Measurements from ENCODE around the gene FMN1.

DNA sequence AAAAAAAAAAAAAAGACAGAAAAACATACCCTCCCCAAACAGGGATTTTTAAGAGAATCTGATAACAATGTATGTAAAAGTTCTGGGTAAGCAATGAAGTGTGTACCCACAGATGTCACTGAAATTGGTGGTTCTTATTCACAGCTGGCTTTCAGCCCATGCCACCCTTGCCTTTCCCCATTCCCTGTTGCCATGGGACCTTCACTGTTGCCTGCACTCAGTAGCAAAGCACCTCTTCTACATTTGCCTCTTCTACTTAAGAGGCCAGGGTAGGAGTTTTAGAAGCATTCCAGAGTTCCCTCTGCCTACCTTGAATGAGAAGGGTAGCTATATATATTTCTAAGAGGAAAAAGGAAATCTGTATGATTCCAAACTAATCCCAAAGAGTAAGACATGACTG, 57.4 kb downstream of the FMN1 start:
- no peak for TF ChIP-seq POLR2A (IDR thresholded peaks at IDR 0.05)
- TF ChIP-seq, protein P1, sequence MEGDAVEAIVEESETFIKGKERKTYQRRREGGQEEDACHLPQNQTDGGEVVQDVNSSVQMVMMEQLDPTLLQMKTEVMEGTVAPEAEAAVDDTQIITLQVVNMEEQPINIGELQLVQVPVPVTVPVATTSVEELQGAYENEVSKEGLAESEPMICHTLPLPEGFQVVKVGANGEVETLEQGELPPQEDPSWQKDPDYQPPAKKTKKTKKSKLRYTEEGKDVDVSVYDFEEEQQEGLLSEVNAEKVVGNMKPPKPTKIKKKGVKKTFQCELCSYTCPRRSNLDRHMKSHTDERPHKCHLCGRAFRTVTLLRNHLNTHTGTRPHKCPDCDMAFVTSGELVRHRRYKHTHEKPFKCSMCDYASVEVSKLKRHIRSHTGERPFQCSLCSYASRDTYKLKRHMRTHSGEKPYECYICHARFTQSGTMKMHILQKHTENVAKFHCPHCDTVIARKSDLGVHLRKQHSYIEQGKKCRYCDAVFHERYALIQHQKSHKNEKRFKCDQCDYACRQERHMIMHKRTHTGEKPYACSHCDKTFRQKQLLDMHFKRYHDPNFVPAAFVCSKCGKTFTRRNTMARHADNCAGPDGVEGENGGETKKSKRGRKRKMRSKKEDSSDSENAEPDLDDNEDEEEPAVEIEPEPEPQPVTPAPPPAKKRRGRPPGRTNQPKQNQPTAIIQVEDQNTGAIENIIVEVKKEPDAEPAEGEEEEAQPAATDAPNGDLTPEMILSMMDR (IDR thresholded peaks at IDR 0.05 in 4 of 5, conservative IDR thresholded peaks at IDR 0.05 in 1 of 5) = no peak

Data from gastrocnemius medialis (tissue), 4 donors.